Measurements from ENCODE around the gene SGK1. TPM values are rescaled to one million over a fixed set of nuclear protein-coding genes. Genes with fewer than 3 reads are reported as not detected.

Gene SGK1
- 10 to 100 TPM; 46.0 to 92.6 (median 83.0) TPM for polyA plus RNA-seq (ENCODE audit: insufficient read length in 4 of 4)

DNA sequence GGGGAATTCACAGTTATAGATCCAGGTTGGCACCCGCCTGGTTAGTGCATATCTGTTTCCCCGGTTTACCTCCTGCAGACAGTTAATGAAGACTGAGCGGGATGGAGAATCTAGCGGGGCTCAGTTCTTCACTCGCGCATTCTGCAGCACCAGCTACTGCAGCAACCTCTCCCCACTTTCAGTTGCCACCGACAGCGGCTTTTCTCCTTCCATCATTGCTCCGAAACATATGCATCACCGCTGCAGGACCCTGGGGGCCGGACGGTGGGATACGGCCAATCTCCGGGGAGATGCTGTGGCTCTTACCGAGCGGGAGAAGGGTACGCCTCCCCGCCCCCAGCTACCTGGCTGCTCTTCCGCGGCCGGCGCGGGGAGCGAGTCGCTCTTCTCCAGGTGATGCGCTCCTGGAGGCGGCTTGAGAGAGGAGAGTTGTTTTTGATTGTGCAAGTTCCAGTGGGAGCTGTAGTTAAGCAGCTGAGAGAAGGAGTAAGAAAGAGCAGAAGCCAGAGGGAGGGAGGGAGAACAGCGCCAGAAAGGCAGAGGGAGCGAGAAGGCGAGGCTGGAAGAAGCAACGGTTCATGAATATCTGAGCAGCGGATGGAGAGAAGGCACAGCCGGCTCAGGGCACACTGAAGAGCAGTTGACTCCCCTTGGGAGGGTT lies at the start of gene SGK1:
TSS of gene SGK1 (minus strand) at position 642 of the 661 bp plus-strand sequence. CDS start 652 bp downstream, outside the sequence.
- no peak for DNase-seq (ENCODE audit: low read depth in 4 of 4, low spot score in 3 of 4)

DNA sequence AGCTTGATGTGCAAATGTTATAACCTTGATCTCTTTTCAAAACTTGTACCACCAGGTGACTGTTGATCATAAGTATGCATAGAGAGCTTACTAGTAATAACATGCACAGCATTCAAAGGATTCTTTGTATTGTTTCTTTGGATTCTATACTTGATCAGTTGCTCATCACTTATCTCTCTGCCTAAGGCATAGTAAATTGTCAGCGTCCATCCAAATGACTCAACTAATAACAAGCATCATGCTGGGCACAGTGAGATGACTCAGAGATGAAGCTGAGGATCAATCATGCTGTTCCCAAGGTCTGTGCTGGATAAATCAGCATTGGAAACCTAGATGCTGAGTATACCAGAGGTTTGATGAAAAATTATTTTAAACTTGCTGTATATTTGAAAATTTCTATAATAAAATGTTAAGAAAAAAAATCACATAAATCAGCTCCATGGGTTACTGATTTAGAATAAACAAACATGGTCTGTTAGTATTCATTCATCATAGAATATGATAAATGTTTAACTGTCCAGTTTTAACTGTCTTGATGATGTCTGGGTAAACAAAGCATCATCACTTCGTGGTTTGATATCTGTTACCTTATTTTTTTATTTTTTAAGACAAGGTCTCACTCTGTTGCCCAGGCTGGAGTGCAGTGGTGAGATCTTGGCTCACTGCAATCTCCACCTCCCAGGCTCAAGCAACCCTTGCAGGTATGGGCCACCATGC lies 45.6 kb upstream of the SGK1 start:
- no peak for DNase-seq (ENCODE audit: low read depth in 4 of 4, low spot score in 3 of 4)

DNA sequence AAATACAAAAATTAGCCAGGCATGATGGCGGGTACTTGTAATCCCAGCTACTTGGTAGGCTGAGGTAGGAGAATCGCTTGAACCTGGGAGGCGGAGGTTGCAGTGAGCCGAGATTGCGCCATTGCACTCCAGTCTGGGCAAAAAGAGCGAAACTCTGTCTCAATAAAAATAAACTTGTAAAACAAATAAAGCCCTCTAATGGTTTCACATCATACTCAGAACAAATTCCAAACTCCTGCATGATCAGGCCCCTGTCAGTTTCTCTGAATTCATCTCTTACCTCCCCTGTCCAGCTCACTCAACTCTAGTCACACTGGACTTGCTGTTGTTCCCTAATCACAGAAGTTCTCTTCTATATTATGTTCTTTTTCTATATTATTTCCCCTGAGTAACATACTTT lies 43.1 kb upstream of the SGK1 start:
- DNase-seq (ENCODE audit: low read depth in 4 of 4, low spot score in 3 of 4): no peak

DNA sequence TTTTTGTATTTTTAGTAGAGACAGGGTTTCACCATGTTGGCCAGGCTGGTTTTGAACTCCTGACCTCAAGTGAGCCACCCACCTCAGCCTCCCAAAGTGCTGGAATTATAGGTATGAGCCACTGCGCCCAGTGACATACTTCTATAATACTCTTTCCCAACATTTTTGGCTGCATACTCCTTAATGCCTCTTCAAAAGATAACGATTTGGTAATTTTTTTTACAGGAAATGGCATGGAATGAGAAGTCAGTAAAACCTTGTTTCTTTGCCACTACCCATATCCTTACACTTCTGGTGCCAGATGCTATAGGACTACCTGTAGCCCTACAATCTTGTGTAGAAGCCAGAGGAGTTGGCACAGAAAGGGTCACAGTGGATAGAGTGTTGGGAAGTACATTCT lies 41.4 kb upstream of the SGK1 start:
- DNase-seq (ENCODE audit: low read depth in 4 of 4, low spot score in 3 of 4): no peak

DNA sequence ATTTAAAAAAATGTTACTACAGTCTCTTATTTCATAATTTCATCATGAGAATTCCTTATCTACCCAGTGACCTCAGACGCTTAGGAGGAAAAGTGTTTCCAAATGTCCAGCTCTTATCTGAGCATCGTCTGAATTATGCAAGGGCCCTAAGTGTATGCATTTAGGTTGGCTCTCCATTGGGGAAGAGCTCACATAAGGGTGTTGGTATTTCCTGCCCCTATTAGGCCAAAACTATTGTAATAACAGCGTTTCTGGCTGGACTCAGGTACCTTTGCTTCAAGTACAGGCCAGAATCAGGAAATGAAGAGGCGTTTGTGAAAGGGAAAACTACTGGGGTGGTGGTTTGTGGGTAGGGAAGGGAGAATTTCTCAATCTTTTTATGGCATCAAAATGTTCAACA lies 40.4 kb upstream of the SGK1 start:
- DNase-seq (ENCODE audit: low read depth in 4 of 4, low spot score in 3 of 4): no peak

DNA sequence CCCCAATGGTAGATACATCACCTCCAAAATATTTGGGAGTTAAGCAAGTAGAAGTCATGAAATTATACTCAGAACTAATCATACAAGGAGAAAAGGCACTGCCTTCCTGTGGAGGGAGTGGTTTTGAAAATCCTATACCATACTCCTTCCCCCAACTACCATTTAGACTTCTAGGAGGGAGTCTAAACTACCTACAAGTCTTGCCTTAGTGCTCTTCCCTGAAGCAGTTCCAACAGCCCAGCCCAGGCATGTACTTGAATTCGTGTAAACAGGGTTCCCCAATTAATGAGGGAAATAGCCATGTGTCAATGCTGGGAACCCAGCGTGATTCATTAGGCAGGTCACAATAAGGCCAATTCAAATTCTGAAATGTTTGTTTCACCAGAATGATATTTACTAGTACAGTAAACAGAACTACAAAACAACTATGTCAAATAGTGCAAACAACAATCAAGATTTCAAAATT lies 39.1 kb upstream of the SGK1 start:
- DNase-seq (ENCODE audit: low read depth in 4 of 4, low spot score in 3 of 4): no peak

DNA sequence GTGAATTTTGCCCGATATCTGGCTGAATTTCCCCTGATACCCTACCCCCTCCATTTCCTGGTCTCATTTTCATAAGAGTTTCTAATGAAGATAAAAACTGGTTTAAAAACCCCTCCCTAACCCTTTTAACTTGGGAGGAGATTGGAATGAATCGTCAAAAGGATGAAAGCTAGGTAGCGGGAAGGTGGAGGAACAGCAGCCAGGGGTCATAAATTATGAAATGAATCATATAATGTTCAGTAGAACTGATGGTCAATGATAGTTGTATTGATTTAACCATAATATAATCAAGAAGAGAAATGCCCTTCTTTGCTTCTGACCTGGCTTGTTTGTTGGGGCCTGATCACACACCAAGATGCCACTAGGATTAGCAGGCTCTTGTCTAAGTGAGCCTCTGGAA lies 38.5 kb upstream of the SGK1 start:
- DNase-seq (ENCODE audit: low read depth in 4 of 4, low spot score in 3 of 4): no peak

DNA sequence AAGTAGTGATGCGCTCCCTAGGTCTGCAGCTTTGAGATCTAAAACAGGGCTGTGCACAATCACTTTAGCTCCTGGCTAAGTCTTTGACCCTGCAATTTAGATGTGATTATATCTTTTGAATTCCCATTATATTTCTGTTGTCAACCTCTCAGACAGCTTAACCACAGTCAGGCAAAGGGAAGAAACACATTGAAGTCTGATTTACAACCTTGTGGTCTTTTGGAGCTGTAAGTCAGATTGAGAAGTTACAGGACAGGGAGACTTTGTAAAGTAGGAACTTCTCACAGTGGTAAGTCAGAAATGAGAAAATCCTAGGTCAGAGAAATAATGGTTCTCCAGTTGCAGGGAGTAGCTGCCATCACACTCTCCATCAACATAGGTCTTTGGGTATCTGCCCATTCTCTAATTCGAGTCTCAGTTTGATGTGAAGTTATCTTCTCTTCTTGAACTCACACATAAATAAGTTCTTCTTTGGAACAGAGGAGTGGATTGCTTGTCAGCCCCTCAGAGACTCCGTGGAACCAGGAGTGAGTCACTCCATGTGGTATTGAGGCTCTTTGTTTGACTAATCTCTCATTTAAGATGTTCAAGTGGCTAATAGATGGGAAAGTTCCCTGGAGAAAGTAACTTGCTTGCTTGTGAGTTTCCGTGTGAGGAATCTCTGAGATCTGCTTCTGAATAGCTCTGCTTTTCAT lies 35.0 kb upstream of the SGK1 start:
- DNase-seq (ENCODE audit: low read depth in 4 of 4, low spot score in 3 of 4): no peak

DNA sequence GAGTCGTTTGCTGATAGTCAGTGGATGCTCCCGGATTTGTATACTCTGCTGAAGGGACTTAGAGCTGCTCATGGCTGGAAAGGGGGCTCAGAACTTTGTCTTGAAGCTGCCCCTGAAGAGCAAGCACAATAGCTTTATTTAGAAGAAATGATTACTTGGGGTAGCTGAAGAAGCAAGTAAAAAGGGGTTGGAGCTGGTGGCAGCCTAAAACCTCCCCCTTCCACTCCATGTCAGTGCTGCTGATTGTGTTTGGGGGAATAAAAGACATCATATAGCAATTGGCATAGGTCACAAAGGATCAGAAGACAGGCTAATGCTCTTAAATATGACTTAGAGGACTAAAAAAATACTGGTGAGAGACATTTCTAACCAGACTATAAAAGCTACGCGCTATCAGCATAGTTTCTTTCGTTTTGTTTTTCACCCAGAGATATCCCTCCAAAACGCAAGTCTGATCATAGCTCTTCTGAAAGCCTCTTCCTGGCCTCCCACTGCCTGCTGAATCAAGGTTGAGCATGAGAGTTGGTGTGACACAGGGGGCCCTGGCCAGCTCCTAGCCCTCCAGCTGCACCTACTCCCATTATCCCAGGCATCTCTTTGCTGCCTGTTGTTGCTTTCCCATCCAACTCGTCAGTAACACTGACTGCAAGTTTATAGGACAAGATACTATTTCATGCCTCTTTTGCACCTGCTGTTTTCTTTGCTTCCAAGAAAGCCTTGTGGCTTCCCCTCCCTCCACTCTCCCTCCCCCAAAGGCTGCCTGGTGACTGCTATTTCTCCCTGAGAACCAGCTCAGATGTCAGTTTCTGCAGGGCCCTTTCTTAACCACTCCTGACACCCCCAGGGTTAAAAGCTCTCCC lies 33.9 kb upstream of the SGK1 start:
- DNase-seq (ENCODE audit: low read depth in 4 of 4, low spot score in 3 of 4): peak in 2 of 4 donors; percentile 10 to 36

DNA sequence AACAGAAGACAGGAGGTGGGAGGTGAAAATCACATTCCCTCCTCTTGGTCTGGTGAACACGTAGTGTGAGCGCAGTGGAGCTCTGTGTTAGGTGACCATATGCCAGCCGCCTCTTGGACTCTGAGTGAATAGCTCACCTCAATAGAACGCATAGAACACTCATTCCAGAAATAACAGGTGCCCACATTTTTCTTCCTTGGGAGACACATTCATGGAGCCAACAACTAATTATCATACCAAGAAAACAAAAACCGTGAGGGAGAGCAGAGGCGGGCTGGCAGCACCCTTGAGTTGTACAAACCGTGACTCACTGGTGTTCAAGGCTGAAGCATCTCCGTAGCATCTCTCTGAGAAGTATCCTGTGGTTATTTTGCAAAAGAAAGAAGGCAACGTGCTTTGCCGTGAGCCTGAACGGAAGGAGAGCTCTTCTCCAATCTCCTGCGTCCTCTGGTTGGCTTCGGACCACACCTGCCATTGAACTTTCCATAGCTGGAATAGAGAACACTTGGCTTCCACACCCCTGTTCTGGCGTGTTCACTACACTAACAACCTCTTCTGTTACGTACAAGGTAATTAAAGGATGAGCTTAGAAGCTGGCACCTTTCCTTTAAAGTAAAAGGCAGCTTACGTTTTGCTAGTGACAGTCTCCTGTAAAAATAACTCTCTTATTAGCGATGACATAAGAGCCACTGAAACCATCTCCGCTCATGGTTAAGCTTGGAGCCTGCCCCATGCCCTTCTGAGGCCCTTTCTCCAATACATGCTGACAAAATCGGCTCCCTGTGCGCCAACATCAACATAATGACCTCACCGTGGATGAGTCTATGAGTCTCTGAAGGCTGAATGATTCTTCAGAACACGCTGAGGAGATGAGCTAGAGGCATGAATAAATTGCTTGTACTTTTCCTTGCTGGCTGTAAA lies 30.2 kb upstream of the SGK1 start:
- DNase-seq (ENCODE audit: low read depth in 4 of 4, low spot score in 3 of 4): no peak

DNA sequence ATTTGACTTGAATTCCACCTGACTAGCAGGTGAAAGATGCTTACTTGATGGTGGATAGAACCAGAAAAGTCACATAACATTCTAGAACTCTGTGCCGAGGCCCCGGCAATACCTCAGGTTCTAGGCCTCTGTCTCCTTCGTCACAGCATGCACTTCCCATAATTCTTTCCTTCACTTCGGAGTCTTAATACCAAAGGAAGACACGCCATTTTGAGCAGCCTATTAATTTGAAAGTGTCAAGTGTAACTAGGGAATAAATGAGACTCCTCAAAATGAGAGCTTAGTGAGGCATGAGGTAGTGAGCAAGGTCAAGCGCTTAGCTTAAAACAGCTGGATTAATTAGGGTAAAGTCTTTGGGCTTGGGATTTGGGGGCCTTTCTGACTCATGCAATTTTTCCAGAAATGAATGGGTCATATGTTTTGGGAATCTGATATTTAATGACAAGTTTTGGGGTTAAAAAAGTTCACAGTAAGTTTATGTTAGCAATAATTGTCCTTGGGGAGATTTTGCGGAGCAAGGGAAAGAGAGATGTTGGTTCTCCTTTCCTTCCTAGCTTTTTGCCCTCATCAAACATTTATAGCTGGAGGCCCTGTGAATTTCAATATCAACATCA lies 29.1 kb upstream of the SGK1 start:
- DNase-seq (ENCODE audit: low read depth in 4 of 4, low spot score in 3 of 4): no peak

DNA sequence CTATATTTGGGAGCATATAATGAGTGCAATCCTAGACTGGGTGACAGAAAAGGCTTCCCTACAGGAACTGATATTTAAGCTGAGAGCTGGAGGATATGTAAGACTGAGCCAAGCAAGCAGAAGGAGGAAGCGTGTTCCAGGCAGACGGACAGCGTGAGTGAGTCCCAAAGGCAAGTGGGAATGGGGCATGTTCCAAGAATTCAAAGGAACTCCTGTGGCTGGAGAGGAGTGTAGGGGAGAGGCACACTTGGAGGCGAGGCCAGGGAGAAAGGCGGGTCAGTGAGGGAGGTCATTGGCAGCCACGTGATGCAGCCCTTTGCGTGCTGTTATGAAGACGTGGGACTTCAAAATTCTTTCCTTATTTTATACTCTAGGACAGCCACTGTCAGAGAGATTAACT lies 27.9 kb upstream of the SGK1 start:
- no peak for DNase-seq (ENCODE audit: low read depth in 4 of 4, low spot score in 3 of 4)

DNA sequence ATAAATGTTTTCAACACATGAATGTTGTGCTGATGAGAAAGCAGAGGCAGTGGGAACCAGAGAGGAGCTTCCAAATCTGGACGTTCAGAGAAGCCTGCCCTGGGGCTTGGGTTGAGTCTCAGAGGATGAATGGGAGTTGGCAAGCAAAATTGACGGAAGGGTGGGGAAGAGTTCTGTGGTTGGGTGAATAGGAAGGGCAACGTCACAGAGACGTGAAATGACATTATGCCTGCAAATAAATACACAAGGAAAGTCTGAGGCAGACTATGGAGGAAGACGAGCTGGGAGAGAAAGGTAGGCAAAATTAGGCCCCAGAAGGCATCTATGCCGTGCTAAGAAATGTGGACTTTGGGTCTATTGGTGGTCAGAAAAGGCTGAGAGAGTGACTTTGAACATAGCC lies 25.2 kb upstream of the SGK1 start:
- DNase-seq (ENCODE audit: low read depth in 4 of 4, low spot score in 3 of 4): no peak

DNA sequence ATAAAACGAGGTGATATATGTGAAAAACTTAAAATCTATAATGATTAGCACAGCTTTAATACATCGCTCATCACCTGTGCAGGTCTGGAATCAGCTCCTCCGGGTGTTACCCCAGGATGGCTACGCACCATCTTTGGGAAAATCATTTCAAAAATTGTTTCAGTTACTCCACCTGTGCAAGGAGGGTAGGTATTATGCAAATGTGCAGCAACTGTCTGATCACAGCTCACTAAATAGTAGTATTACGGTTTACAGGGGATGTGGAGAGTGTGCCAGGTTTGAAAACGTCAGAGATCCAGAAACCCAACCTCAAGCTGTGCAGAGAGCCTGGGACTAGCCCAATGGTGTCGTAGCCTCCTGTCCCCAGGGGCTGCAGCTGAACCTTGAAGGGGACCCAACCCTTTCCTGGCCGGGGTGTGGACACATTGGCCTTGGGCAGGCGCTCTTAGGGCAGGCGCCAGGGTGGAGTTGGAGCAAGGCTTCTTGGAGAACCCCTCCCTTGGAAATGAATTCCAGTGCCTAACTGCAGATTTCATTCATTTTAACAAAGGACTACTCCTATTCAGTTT lies 24.2 kb upstream of the SGK1 start:
- DNase-seq (ENCODE audit: low read depth in 4 of 4, low spot score in 3 of 4): no peak

DNA sequence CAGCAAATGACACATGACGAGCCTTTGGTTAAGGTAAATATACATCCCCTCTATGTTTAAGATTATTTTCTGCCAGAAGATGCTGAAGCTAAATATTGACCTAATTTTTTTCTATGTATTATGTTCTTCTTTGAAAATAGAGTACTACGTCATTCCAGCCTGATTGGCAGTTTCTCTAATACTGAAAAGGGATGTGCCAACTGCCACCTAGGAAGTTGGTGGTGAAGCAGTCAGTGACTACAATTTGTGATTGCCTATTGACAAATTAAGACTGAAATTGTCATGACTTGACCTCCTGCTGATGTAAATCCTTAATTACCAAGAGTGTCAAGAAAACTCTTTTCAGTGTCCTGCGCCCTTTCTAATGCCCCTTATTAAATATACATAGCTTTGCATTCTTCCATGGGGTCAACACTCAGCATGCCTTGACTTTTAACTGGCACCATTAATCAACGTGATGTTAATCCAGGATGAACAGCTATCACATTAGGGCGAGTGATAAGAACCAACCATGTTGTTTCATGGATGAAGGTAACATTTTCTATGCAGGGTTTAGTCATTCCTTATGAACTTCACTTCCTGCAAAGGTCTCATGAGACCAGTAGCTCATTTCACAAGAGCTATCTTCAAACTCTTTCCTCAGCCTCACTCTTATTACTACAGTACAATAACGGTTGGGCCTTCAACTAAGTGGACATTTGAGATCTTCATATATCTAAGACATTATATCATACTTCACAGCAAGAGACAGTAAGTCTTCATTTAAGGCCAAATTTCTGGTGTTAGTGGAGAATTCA lies 22.5 kb upstream of the SGK1 start:
- DNase-seq (ENCODE audit: low read depth in 4 of 4, low spot score in 3 of 4): no peak

DNA sequence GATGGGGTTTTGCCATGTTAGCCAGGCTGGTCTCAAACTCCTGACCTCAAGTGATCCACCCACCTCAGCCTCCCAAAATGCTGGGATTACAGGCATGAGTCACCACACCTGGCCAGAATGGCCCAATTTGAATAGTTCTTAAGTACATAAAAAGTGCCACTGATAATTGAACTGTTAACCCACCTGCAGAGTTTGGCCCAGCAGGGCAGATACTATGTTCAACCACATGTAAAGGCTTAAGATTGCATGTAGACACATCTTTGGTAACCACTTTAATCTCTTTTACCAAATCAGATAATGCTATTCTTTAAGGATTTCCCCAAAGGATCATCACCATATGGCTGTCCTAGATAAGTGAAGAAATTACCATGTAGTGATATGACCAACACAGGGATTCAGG lies 21.3 kb upstream of the SGK1 start:
- no peak for DNase-seq (ENCODE audit: low read depth in 4 of 4, low spot score in 3 of 4)

DNA sequence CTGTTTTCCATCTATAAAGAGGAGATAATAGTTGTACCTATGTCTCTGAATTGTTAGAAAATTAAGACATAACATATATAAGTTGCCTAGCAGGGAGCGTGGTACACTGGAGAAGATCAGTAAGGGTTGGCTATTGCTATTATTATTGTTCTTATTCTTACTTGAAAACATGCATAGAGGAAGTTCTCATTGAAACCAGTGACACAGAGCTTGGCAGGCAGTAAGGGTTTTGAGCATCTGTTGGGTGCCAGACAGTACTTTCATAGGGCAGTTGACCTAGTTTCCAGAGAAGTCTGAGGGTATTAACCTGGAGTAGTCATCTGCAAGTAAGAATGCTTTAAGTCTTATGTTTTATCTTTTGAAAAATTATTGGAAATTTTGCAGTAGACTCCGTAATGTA lies 13.3 kb upstream of the SGK1 start:
- DNase-seq (ENCODE audit: low read depth in 4 of 4, low spot score in 3 of 4): no peak

DNA sequence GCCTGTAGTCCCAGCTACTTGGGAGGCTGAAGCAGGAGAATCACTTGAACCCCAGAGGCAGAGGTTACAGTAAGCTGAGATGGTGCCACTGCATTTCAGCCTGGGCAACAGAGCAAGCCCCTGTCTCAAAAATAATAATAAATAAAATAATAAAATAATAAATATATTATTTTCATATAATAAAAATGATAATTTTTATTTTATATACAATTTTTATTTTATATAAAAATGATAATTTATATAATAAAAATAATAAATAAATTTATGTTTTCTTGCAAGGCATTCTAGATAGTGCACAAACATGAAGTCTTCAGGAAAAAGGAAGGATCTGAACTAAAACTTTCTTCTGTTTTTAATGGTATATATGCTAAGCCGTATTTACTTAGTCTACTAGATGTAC lies 12.6 kb upstream of the SGK1 start:
- no peak for DNase-seq (ENCODE audit: low read depth in 4 of 4, low spot score in 3 of 4)
